ENCODE data around the gene ERCC4. TPM values are rescaled to one million over a fixed set of nuclear protein-coding genes. Genes with fewer than 3 reads are reported as not detected.

ERCC4 gene
- 6.2 TPM for total RNA-seq

GRCh38 chr16:13919683-13920509 lies at the start of gene ERCC4:
Gene ERCC4, plus strand, starts transcription at chr16:13920154. Its CDS starts 12 bp downstream, at chr16:13920166.
- Histone ChIP-seq H3K36me3 (peaks cover 0 to 4% of the 10 kb centered on the region in 2 donors), H3K27me3 (no peaks in the 10 kb centered on the region), H3K4me3 (peak within 1 kb of the TSS; percentile 92 to 94), H3K27ac (peak within 1 kb of the TSS; percentile 68 to 78), H3K9me3 (no peaks in the 10 kb centered on the region), H3K4me1 (peaks cover 4 to 9% of the 10 kb centered on the region in 2 donors)
- TF ChIP-seq CTCF (IDR thresholded peaks at IDR 0.05), result peak; percentile 70 to 94 (median 78)
- intact Hi-C loops (cut with DNase I), result loop anchor here (1.0 to 10.0 kb wide), 10 partner anchors 10 to 808 kb away; partner anchors contain the start of gene MRTFB
- DNase-seq (ENCODE audit: low spot score in 2 of 2), result peak; percentile 99 to 100

DNA sequence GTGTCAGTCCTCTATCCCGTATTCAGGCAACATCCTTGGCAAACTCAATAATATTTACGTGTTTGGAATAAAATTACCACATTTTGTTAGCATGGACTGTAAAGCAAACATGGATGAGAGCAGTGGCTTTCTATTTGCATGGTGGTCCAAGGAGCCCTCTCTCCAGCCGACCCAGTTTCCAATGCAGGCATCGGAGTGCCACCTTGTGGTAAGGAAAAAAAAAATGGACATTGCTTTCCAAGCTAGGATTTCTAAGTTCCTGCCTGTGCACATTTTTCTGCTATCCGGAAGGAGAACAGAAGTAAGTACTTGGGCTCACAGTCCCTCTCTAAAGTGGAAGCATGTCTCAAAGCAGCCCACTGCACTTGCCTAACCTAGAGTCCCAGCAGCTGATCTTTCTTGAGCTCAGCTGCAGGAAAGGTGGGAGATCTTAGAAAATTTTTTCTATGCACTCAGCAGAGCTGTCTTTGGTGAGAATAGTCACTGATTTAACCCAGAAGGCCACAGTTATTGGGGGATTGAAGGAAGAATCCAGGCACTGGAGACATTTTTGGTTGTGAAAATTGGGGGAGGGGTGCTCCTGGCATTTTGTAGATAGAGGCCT lies 46.0 kb upstream of the ERCC4 start:
- no peak for DNase-seq (ENCODE audit: low spot score in 2 of 2)
- Histone ChIP-seq H3K9me3 (no peaks in the 10 kb centered on the region), H3K27ac (no peak overlapping the region), H3K36me3 (no peaks in the 10 kb centered on the region), H3K4me3 (no peak overlapping the region), H3K27me3 (no peaks in the 10 kb centered on the region), H3K4me1 (no peaks in the 10 kb centered on the region)
- intact Hi-C loops (cut with DNase I), result no loop called here
- TF ChIP-seq CTCF (IDR thresholded peaks at IDR 0.05), result peak; percentile 31 to 65 (median 48)

DNA sequence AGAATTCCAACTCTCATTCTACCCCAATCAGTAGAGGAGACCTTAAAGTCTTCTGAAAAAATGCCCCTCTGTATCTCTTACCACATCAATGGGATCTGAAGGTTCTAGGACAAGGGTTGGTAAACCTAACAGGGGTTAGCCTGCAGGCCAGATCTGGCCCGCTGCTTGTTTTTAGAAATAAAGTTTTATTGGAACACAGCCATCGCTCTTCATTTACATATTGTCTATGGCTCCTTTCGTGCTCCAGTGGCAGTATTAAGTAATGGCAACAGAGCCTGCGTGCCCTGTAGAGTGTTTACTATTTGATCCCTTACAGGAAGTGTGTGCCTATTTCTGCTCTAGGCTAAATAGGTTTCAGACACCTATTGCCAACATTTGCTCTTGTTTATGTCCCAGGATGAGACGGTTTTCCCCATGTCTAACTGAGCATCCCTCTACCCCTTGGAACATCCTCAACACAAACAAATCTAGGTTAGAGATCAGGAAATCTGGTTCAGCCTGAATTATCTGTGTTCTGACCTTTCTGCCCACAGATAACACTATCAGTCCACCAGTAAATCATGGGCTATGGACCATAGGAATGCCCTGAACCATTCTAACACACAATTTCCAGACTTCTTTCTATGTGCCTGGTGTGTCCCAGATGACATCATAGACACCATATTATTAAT lies 44.2 kb upstream of the ERCC4 start:
- H3K4me1 ChIP-seq, result no peaks in the 10 kb centered on the region
- intact Hi-C loops (cut with DNase I), result no loop called here
- H3K36me3 ChIP-seq, result no peaks in the 10 kb centered on the region
- H3K27ac ChIP-seq, result no peak overlapping the region
- no peak overlapping the region for H3K4me3 ChIP-seq
- H3K9me3 ChIP-seq, result no peaks in the 10 kb centered on the region
- H3K27me3 ChIP-seq, result no peaks in the 10 kb centered on the region
- no peak for TF ChIP-seq CTCF (IDR thresholded peaks at IDR 0.05)
- DNase-seq (ENCODE audit: low spot score in 2 of 2), result no peak

- intact Hi-C loops (cut with DNase I), result no loop called here
- no peak for TF ChIP-seq CTCF (IDR thresholded peaks at IDR 0.05)
Measured at GRCh38 chr16:13883276-13883675, 36.7 kb upstream of the ERCC4 start.

DNA sequence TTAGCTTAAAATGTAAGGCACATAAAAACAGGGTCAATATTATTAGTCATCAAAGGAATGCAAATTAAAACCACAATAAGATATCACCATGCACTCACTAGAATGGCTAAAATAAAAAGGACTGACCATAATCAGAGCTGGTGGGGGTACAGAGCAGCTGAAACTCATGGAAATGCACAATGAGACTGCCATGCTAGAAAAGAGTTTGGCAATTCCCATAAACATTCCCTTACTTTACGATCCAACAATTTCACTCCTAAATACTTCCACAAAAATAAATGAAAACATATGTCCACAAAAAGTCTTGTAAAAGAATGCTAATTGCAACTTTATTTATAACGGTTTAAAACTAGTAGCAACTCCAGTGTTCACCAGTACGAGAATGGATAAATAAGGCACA lies 36.1 kb upstream of the ERCC4 start:
- no peak overlapping the region for H3K27ac ChIP-seq
- H3K9me3 ChIP-seq, result no peaks in the 10 kb centered on the region
- no peaks in the 10 kb centered on the region for H3K4me1 ChIP-seq
- intact Hi-C loops (cut with DNase I), result no loop called here
- no peaks in the 10 kb centered on the region for H3K36me3 ChIP-seq
- no peak for TF ChIP-seq CTCF (IDR thresholded peaks at IDR 0.05)
- H3K4me3 ChIP-seq, result no peak overlapping the region
- DNase-seq (ENCODE audit: low spot score in 2 of 2), result no peak
- H3K27me3 ChIP-seq, result no peaks in the 10 kb centered on the region

More at GRCh38 chr16:13883276-13883675, 36.7 kb upstream of the ERCC4 start:
- no peak for DNase-seq (ENCODE audit: low spot score in 2 of 2)
- Histone ChIP-seq H3K4me3 (no peak overlapping the region), H3K27me3 (no peaks in the 10 kb centered on the region), H3K9me3 (no peaks in the 10 kb centered on the region), H3K4me1 (no peaks in the 10 kb centered on the region), H3K27ac (no peak overlapping the region), H3K36me3 (no peaks in the 10 kb centered on the region)
